Ishikawa (cell line): ENCODE results near the gene PSD4.

Experiments
- CEBPB ChIP-seq: IDR thresholded peaks from 2 replicates; pipeline ENCODE4 v1.6.1; 2012
- REST ChIP-seq: IDR thresholded peaks from 2 replicates; pipeline ENCODE4 v1.6.1; 2012; ENCODE audit warnings: low read depth, mild to moderate bottlenecking

GRCh38 chr2:113162869-113163268 is 10.9 kb upstream of the PSD4 start:
- TF ChIP-seq REST, result no peak
- TF ChIP-seq CEBPB, result no peak
